ENCODE results near the gene WWP2. TPM values are rescaled to one million over a fixed set of nuclear protein-coding genes. Genes with fewer than 3 reads are reported as not detected.

The WWP2 gene
- polyA plus RNA-seq, 1 donor: 20.2 TPM

DNA sequence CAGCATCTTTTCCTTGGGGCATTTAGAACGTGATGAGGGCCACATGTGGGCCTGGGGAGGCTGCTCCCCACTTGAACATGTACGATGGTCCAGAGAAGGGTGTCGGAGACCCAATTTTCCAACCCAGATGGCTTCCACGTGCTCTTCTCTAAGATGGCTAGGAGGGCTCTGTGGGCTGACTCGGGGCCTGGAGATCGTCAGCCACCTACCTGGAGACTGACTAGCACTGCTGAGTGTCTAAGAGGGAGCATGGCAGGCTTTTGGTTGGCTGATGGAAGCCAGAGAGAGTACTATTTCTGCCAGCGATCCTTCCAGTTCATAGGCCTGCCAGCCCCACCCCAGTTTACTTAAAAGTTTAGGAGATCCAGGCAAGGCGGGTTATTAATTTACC lies 128.8 kb downstream of the WWP2 start:
- no peak for DNase-seq

DNA sequence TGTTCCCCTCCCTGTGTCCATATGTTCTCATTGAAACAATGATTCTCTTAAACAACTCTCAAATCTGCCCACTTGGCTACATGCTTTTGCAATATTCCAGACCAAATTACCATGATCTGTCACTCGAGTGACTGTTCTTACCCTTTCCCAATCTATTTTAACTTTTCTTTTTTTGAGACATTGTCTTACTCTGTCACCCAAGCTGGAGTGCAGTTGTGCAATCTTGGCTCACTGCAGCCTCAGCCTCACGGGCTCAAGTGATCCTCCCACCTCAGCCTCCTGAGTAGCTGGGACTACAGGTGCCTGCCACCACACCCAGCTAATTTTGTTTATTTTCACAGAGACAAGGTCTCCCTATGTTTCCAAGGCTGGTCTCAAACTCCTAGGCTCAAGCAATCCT lies 130.2 kb downstream of the WWP2 start:
- no peak for DNase-seq

DNA sequence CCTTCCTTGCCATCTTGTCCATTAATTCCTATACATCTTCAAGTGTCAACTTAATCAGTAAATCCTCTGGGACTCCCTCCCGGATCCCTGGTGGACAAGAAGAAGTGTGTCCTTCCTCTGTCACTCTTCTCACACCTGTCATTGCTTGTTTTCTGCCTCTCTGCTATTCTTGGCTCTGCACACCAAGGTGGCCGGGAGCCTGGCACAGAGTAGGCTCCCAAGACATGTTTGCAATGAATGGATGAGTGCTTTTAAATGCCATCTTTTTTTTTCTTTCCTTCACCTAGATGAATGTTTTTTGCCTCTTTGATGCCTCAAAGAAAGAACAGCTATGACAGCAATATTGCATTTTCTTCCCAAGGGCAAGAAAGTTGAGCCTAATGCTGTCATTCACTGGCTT lies 131.0 kb downstream of the WWP2 start:
- no peak for DNase-seq

DNA sequence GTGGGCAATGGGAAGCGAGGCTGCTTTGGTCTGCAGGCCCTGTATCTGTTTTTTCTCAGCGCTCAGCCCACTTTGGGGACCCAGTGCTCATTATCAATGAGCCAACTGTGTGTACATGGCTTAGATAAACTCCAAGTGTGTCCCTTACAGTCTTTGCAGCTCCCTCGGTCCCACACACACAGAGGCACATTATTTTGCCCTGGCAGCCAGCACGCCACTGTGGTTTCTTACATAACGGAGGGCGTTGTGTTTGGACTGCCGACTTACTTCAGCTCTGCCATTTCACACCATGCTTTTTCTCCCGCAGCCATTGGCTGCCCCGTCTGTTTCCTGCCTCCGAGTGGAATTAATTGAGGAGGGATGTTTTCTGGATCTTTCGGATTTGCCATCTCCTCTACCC lies 132.5 kb downstream of the WWP2 start:
- DNase-seq: no peak

DNA sequence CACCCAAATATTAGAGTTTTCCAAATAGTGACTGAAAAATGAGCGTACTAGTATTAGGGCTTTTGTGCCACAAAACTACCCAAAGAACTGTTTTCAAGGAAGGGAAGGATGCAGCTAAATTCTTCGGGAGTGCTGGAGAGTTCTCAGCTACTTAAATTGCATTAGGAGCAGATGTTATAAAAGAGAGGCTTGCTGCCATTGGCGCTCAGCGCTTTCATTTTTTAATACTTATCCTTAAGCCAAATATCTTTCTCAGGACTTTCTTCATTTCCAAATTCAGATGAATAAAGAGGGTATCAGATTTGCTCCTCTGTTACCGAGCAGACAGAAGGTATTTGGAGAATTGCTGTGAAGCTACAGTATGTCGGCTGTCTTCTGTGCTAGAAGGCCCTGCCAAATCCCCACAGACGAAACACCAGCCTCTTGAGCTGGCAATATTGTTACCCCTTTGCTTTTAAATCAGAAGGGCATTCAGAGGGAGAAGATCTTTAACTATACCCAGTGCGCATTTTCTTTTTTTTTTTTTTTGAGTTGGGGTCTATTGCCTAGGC lies 141.8 kb downstream of the WWP2 start:
- peak; percentile 52 for DNase-seq

DNA sequence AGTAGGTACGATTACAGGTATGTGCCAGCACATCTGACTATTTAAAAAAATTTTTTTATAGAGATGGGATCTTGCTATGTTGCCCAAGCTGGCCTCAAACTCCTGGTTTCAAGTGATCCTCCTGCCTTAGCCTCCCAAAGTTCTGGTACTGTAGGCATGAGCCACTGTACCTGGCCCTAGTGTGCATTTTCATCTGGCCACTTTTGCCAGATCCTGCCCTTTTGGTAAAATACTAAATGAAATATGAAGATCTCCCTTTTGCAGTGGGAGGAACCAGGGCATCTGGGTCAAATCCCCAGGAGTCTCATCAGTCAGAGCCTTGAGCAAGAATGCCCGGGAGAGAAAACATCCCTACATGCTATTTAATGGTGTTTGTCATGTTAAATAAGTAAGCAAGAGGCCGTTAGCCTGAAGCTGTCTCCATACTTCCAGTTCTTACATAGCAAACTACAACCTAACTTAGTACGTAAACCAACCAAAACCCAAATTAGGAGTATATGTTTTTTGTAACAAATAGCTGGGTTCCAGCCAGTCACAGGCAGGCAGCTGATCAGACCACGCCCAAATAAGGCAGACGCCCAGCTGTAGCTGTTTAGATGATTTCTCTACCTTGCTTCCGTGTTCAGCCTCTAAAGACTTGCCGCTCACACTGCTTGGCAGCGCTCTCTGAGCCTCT lies 142.5 kb downstream of the WWP2 start:
- no peak for DNase-seq

DNA sequence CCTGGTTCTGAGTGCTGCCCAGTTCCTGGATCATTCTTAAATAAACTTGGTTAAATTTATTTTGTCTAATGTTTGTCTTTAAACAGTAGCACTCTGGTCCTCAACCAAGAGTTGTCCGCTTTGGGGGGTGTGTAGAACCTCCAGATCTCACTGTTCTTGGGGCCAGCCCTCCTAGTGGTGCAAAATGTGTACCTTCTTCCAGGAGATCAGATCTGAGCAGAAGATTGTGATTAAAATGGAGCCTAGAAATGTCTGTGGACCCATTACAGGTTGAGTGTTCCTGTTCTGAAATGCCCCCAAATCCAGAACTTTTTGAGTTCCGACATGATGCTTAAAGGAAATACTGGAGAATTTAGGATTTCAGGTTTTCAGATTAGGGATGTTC lies 143.0 kb downstream of the WWP2 start:
- no peak for DNase-seq

DNA sequence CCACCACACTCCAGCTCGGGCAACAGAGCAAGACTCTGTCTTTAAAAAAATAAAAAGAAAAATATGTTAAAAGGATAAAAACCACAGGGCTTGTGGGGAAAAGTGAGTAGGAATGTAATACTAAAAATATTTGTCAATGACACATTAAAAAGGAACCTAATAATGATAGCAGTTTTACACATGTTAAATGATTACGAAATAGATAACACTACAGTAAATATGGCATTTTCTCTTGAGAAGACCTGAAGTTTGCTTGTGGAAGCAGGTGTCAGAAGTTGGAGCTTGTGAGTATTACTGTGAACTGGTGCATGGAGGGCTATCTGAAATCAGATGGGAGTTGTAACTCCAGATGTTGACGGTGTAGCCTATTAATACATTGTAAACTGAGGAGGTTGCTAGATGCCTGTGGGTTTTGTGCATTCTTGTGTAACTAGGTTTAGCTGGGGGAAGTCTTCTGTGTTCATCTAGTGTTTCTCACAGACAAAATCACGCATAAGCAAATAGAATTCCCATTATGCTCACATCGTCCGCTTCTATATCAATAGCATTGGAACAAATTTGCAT lies 144.8 kb downstream of the WWP2 start:
- DNase-seq: no peak

DNA sequence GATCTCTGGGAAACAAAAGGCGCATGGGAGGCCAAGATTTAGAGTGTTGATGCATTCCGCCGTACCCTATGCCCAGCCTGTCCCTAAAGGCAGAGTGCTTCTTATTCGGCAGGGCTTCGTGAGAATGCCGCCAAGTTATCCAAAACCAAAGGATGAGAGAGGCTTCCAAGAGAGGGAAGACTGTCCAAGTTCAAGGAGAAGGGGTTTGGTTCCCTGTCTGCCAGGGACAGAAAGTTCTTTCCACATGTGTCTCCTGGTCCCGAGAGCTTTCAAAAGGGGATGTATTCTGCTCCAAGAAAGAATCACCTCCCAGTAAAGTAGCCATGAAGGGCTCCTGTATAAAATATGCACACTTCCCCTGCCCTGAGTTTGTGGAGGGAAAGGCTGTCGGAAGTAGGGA lies 146.9 kb downstream of the WWP2 start:
- no peak for DNase-seq

DNA sequence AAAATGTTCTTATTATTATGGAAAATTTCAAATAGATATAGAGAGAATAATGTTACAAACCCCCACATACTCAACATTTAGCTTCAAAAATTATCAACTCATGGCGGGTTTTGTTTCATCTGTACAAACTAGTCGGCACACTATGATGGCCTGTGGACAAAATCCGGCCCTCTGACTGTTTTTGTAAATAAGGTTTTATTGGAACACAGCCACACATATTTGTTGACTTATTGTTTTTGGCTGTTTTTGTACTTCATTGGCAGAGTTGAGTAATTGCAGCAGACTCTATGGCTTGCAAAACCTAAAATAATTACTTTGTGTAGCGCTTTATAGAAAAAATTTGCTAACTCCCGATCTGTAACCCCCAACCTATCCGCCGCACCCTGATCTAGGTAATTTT lies 147.6 kb downstream of the WWP2 start:
- no peak for DNase-seq

DNA sequence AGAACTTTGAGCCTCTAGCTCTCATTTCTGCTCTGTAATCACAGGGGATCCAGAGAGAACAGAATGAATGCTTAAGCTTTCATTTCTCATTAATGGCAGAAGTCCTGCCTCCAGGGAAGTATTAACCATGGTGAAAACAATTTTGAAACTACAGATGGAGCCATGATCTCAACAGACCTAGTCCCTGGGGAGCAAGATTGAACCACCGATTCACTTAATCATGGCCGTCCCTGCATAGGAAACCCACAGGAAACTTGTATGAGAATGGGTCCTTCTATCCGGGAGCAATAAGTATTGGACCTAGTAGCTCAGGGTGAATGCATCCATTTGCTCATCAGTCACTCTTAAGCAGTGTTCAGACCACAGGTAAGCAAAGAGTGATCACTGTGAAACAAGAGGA lies 148.8 kb downstream of the WWP2 start:
- no peak for DNase-seq

DNA sequence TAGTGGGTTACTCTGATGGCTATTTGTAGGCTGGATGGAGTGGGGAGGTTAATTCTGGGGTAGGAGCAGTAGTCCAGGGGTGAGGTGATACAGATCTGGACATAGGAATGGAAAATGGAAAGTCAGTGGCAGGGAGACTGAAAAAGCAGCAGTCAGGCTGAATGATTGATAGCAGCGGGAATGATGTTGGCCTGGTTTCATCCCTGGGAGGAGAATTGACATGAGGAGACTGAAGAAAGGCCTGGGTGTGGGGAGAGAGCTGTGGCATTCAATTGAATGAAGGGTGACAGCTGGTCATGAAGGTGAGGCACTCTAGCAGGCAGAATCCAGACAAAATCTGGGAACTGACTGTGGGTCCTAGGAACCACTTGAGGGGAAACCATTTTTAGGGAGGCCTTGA lies 154.3 kb downstream of the WWP2 start:
- DNase-seq: no peak

DNA sequence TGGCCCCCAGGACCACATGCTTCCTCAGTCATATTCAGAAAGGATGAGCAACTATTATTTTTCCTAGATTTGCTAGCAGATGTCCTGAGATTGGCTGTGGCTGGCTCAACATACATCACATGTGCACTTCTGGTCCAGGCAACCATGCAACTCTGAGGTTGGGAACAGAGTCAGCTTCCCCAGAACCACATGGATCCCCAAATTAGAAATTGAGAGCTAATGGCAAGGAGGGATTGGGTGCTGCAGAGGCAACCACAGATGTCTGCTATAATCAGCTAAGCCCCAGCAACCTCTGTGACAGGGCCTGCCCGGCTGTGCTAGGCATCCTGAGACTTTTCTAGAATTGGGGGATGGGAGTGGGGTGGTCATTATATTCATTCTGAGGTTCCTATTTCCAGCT lies 155.2 kb downstream of the WWP2 start:
- no peak for DNase-seq

DNA sequence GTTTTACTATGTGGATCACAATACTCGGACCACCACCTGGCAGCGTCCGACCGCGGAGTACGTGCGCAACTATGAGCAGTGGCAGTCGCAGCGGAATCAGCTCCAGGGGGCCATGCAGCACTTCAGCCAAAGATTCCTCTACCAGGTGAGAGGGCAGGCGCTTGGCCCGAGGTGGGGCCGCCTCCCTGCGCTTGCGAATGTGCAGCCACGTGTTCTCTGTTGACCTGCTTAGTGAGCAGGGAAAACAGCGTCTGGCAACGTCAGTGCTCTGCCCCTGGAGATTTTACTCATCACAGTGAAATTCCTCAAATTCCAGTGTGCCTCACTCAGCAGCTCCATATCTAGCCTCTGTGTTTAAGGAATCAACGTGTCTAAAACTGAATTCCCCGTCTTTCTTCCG lies 155.6 kb downstream of the WWP2 start:
- DNase-seq: no peak

DNA sequence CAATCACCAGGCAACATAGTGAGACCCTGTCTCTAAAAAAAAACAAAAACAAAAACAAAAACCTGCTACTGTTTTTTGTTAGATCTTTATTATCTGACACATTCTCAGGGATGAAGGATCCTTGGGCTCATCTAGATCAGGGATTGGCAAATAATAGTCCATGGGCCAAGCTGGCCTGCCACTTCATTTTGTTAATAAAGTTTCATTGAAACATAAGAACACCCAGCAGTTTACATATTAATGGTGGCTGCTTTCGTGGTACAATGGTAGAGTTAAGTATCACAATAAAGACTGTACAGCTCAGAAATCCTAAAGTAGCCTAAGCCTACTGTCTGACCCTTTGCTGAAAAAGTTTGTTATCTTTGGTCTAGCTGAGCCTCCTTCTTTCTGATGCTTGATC lies 156.1 kb downstream of the WWP2 start:
- DNase-seq: no peak

DNA sequence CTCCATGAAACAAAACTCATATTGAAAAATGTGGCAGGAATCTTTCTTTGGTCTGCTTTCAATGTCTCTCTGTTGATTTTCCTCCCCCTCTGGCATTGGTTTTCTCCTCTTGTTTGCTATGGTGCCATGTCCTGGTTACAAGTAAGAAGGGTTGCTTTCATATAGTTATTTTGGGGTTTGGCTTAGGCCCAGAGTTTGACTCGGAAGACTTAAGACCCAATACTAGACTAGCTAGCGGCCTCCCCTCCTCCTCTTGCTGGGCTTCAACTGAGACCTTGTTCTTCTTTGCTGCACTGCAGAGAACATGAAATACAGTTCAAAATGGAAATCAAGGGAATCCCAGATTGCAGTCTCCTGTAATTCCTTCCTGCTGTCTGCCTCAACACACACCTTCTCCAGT lies 159.0 kb downstream of the WWP2 start:
- DNase-seq: no peak

DNA sequence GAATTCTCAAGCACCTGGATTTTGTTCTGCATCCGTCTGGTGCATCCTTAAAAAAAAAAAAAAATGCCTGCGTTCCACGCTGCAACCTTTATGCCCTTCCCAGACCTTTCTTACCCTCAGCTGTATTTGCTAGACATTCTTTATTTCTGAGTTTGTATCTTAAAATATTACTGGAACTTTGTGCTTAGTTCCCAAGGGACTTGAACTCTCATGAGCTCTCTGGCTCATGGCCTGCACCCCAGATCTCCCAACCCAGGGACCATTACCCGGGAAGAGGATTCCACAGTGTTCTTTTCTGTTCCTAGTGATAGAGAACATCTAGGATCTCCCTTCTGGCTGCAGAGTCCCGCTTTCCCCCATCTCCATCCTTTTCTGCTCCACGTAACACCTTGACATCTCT lies 160.1 kb downstream of the WWP2 start:
- no peak for DNase-seq

DNA sequence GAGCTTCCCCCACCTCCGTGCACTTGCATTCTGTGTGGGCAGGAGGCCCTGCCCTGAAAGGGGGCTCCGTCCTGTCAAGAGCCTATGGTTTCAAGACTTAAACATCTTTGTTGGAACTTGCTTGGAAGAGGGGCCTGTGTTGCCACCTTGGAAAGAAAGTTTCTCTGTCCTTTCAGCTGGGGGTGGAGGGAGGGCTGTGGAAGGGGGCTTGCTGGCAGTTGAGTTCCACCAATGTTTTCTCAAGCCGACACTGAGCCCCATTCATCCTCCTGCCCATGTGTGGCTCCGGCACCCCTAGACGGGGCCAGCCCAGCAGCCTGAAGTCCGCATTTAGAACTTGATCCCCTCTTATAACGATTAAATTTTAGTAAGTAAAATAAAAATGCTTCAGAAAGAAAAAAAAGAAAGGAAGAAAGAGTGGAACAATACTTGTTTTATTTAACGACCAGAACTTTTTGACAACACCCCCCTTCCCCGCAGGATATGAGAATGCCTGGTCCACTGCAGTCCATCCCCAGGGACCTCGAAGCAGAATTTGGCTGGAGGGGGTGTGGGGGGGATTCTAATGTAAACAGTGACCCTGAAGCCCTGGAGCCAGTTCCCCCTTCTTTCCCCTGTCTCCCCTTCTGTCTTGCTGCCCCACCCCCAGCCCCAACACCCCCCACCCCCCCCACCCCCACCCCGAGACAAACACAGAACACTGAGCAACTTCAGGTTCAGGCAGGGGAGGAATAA lies 162.1 kb downstream of the WWP2 start:
- DNase-seq: no peak

DNA sequence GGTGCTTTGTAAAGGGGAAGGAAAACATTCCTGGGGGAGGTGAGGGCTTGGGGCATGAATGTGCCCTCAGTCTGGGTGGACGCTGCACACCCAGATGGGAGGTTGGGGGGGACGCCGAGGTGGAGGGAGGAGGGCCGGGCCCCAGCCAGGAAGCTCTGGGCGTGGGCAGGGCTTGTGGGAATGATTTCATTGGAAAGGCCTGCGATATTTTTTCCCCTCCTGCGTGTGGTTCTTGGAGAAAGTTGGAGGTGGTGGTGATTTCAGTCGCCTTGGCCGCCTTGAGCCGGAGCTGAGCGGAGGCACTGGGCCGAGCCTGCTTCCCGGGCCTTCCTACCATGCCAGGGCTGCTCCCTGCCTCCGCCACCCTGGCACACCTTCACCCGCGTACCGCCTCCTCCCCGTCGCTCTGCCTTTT lies 162.7 kb downstream of the WWP2 start:
- DNase-seq: peak; percentile 75

DNA sequence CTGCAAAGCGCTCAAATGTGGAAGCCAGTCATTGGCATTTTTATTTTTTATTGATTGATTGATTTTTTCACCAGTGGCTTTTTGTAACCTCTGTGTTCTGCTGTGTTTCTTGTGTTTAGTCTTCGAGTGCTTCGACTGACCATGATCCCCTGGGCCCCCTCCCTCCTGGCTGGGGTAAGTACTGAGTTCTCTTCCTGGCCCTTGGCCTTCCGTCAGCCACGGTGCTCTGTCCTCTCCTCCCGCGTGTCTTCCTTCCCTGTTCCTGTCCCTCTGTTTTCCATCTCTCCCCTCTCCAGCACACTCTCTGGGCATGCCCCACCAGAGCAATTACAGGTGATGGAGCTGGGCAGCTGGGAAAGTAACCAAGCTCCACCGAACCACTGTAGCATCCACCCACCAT lies 163.2 kb downstream of the WWP2 start:
- DNase-seq: no peak

DNA sequence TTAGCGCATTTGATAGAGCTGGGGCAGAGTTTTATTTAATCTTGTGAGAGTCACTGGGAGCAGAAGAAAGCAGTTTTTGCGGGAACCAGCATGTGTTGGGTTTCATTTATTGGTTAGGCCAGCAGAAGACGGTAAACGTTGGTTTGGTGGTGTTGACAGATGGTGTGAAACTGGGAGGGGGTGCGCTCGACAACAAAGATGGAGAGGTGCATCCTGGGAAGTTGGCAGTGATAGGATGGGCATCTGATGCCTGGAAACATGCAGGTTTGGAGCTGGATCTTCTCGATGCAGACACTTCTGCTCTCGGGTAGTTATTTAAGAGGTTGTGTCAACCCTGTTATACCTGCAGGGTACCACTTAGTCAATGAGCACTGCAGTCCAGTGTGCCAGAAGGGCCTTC lies 164.1 kb downstream of the WWP2 start:
- DNase-seq: no peak

DNA sequence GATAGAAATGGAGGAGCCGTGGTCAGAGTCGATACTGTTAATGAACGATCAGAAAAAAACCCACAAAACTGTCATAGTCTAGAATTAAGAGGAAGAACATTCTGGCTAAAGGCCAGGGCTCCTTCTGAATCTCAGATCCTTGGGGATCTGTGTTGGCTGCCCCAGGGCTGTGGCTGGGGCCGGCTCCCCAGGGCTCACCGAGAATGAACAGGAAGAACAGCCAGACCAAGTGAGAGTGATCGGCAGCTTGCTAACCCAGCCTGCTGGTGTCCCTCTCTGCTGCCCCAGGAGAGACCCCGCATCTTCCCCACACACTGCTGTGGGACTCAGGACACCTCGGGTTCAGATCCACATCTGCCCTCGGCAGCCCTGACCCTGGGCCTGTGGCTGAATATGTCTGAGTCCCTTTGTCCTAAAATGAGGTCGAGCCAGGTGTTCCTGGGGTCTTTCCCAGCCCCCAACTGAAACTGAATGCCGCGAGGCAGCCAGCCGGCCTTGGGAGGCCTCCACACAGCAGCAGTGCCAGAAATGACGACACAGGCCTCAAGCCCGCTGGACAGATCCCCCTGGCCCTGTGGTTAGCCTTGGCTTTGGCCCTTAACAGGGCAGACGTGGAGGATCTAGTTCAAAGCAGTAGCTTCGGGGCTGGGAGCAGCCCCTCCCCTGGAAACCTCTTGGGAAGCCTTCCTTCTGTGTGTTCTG lies 165.1 kb downstream of the WWP2 start:
- peak; percentile 74 for DNase-seq

DNA sequence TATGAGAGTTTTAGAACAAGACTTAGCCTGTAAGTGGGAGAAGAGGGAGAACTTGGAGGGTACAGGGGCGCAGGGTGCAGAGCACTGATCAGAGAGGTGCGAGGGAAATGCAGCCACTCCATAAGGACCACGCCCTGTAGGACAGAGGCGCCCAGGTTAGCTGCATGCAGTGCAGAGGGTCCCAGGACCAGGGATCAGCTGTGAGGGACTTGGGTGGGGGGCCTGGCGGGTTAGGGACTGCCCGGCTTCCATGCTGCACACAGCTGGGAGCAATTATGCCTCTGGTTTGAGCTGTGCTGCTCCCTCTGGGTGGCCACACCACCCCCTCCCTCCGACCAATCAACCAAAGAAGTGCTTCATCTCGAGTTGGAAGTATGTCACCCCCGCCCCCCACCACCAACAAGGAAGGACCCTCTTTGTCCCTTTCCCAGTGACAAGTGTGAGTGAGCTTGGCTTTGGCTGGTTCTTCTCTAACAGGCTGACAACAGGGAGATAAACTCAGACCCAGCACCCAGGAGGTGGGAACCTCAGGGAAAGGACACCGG lies 166.8 kb downstream of the WWP2 start:
- no peak for DNase-seq

Measured in hindlimb muscle (tissue), 1 donor.